ENCODE data around the gene SLC22A3.
"Not testable (repeated sequence)": the region's sequence is repeated elsewhere in the genome, so short reads cannot be mapped to it uniquely, and the experiment has no call there.

Gene SLC22A3

GRCh38 chr6:160337301-160337700 is 10.9 kb upstream of the SLC22A3 start:
- DNase-seq (ENCODE audit: low spot score) = no peak

- no peak for DNase-seq (ENCODE audit: low spot score)
These were observed 10.2 kb upstream of the SLC22A3 start for GRCh38 chr6:160337991-160338390.

- DNase-seq (ENCODE audit: low spot score) = no peak
These were observed 5.0 kb upstream of the SLC22A3 start for GRCh38 chr6:160343144-160343543.

- no peak for DNase-seq (ENCODE audit: low spot score)
These were observed 3.9 kb upstream of the SLC22A3 start for GRCh38 chr6:160344271-160344670.

- DNase-seq (ENCODE audit: low spot score) = no peak
These were observed 637 bp upstream of the SLC22A3 start for GRCh38 chr6:160347259-160348222.

- no peak for DNase-seq (ENCODE audit: low spot score)
These were observed 853 bp downstream of the SLC22A3 start for GRCh38 chr6:160349020-160349441.

GRCh38 chr6:160349814-160350350 is 1.7 kb downstream of the SLC22A3 start:
- DNase-seq (ENCODE audit: low spot score) = no peak

- DNase-seq (ENCODE audit: low spot score) = no peak
These were observed 5.8 kb downstream of the SLC22A3 start for GRCh38 chr6:160353950-160354496.

GRCh38 chr6:160355001-160355400 is 6.8 kb downstream of the SLC22A3 start:
- no peak for DNase-seq (ENCODE audit: low spot score)

GRCh38 chr6:160356074-160356744 is 8.0 kb downstream of the SLC22A3 start:
- DNase-seq (ENCODE audit: low spot score) = no peak

GRCh38 chr6:160357088-160357487 is 8.9 kb downstream of the SLC22A3 start:
- no peak for DNase-seq (ENCODE audit: low spot score)

GRCh38 chr6:160358225-160359119 is 10.3 kb downstream of the SLC22A3 start:
- DNase-seq (ENCODE audit: low spot score) = no peak

- no peak for DNase-seq (ENCODE audit: low spot score)
These were observed 12.8 kb downstream of the SLC22A3 start for GRCh38 chr6:160360955-160361354.

GRCh38 chr6:160362556-160362955 is 14.4 kb downstream of the SLC22A3 start:
- no peak for DNase-seq (ENCODE audit: low spot score)

- no peak for DNase-seq (ENCODE audit: low spot score)
These were observed 15.1 kb downstream of the SLC22A3 start for GRCh38 chr6:160363016-160363996.

- no peak for DNase-seq (ENCODE audit: low spot score)
These were observed 16.9 kb downstream of the SLC22A3 start for GRCh38 chr6:160365117-160365516.

GRCh38 chr6:160367798-160368547 is 19.8 kb downstream of the SLC22A3 start:
- no peak for DNase-seq (ENCODE audit: low spot score)

GRCh38 chr6:160368670-160369069 is 20.5 kb downstream of the SLC22A3 start:
- DNase-seq (ENCODE audit: low spot score) = no peak

GRCh38 chr6:160373601-160374000 is 25.4 kb downstream of the SLC22A3 start:
- DNase-seq (ENCODE audit: low spot score) = not testable (repeated sequence)

All from hematopoietic multipotent progenitor cell treated with erythropoietin and hydrocortisone succinate and interleukin-3 and kit ligand, for 15 days (in vitro differentiated cells).